GM23338 (cell line): ENCODE measurements around the gene TMEM131L. TPM values are rescaled to one million over a fixed set of nuclear protein-coding genes. Genes with fewer than 3 reads are reported as not detected.

Experiments
- ATAC-seq: fragments of 200-7000 bp; cut with Tn5 transposase; 3 replicates; pipeline ENCODE4 v1.9.1; 2020
- DNase-seq: peaks from one replicate; pipeline ENCODE4 v3.0.0-alpha.2; 2015; ENCODE audit warnings: low spot score
- H2AFZ ChIP-seq: fragments of 200-600 bp; sonication (generic); 2 replicates; pipeline ENCODE4 v1.8.0; 2016; ENCODE audit warnings: antibody characterized with exemption, mild to moderate bottlenecking, moderate library complexity
- H3F3A ChIP-seq: fragments of 200-600 bp; sonication (generic); replicated peaks from 2 replicates; pipeline ENCODE4 v1.8.0; 2017; ENCODE audit warnings: antibody characterized with exemption, mixed run types, low read depth
- H3K27ac ChIP-seq: fragments of 200-600 bp; sonication (generic); 2 replicates; pipeline ENCODE4 v1.6.1; 2016; ENCODE audit warnings: low read depth
- H3K27me3 ChIP-seq: fragments of 200-600 bp; sonication (generic); 2 replicates; pipeline ENCODE4 v1.8.0; 2016; ENCODE audit warnings: mild to moderate bottlenecking, mixed run types, moderate library complexity; ENCODE audit not compliant: insufficient read depth
- H3K36me3 ChIP-seq: fragments of 200-600 bp; sonication (generic); 2 replicates; pipeline ENCODE4 v1.8.0; 2016; ENCODE audit warnings: mild to moderate bottlenecking; ENCODE audit not compliant: insufficient read depth
- H3K4me1 ChIP-seq: fragments of 200-600 bp; sonication (generic); 2 replicates; pipeline ENCODE4 v1.8.0; 2016; ENCODE audit warnings: mild to moderate bottlenecking, moderate library complexity; ENCODE audit not compliant: insufficient read depth
- H3K4me2 ChIP-seq: fragments of 200-600 bp; sonication (generic); 2 replicates; pipeline ENCODE4 v1.7.1; 2017; ENCODE audit warnings: mixed run types
- H3K4me3 ChIP-seq: fragments of 200-600 bp; sonication (generic); 2 replicates; pipeline ENCODE4 v1.6.1; 2016; ENCODE audit warnings: mixed run types
- H3K79me2 ChIP-seq: fragments of 200-600 bp; sonication (generic); replicated peaks from 2 replicates; pipeline ENCODE4 v1.8.0; 2017; ENCODE audit warnings: mild to moderate bottlenecking; ENCODE audit not compliant: insufficient read depth
- H3K9me2 ChIP-seq: fragments of 200-600 bp; sonication (generic); 2 replicates; pipeline ENCODE4 v1.8.0; 2017; ENCODE audit not compliant: insufficient read depth
- H4K20me1 ChIP-seq: fragments of 200-600 bp; sonication (generic); replicated peaks from 2 replicates; pipeline ENCODE4 v1.8.0; 2017; ENCODE audit warnings: mild to moderate bottlenecking; ENCODE audit not compliant: insufficient read depth
- H3K27ac Mint-ChIP-seq: 2 replicates; pipeline ENCODE4 v1.8.0; 2020; ENCODE audit warnings: inconsistent platforms, mild to moderate bottlenecking, moderate library complexity, mixed read lengths
- H3K27me3 Mint-ChIP-seq: 3 replicates; pipeline ENCODE4 v1.8.0; 2022; ENCODE audit warnings: low read depth, mild to moderate bottlenecking, moderate library complexity, mixed read lengths, inconsistent platforms; ENCODE audit not compliant: insufficient read depth, poor library complexity
- H3K36me3 Mint-ChIP-seq: 3 replicates; pipeline ENCODE4 v1.8.0; 2021; ENCODE audit warnings: low read depth, mild to moderate bottlenecking, inconsistent platforms, moderate library complexity, mixed read lengths
- H3K4me1 Mint-ChIP-seq: 3 replicates; pipeline ENCODE4 v1.8.0; 2020; ENCODE audit warnings: mild to moderate bottlenecking, inconsistent platforms, mixed read lengths
- H3K4me3 Mint-ChIP-seq: 3 replicates; pipeline ENCODE4 v1.8.0; 2021; ENCODE audit warnings: moderate library complexity, mild to moderate bottlenecking, inconsistent platforms, mixed read lengths
- H3K9me3 Mint-ChIP-seq: 3 replicates; pipeline ENCODE4 v1.8.0; 2020; ENCODE audit warnings: moderate library complexity, mild to moderate bottlenecking, inconsistent platforms, mixed read lengths
- CREB1 ChIP-seq: fragments of 250-450 bp; sonication (Bioruptor Pico); IDR thresholded peaks from 2 replicates; pipeline ENCODE4 v1.5.0; 2020; ENCODE audit warnings: low read depth, mild to moderate bottlenecking, moderate library complexity
- CTCF ChIP-seq, 2 experiments: fragments of 200-600 bp in 1 of 2; sonication (generic) in 1 of 2; conservative IDR thresholded peaks; 2 replicates each; pipeline versions ENCODE4 v1.5.1 to v1.6.1; 2016 to 2017; ENCODE audit warnings: antibody characterized with exemption in 2 of 2, low read depth in 2 of 2, mild to moderate bottlenecking in 2 of 2, moderate library complexity in 1 of 2
- ETS1 ChIP-seq: IDR thresholded peaks from 2 replicates; pipeline ENCODE4 v1.6.1; 2016; ENCODE audit warnings: antibody characterized with exemption
- EZH2 ChIP-seq: fragments of 200-600 bp; sonication (generic); IDR thresholded peaks from one replicate; pipeline ENCODE4 v1.8.0; 2017; ENCODE audit warnings: antibody characterized with exemption, mild to moderate bottlenecking, low read depth; ENCODE audit not compliant: unreplicated experiment
- EZH2phosphoT487 ChIP-seq: fragments of 200-600 bp; sonication (generic); IDR thresholded peaks from one replicate; pipeline ENCODE4 v1.8.1; 2018; ENCODE audit warnings: antibody characterized with exemption; ENCODE audit not compliant: unreplicated experiment
- JUNB ChIP-seq: IDR thresholded peaks from one replicate; pipeline ENCODE4 v1.6.1; 2016; ENCODE audit warnings: antibody characterized with exemption; ENCODE audit not compliant: unreplicated experiment
- NANOG ChIP-seq: IDR thresholded peaks from 2 replicates; pipeline ENCODE4 v1.6.1; 2016; ENCODE audit warnings: antibody characterized with exemption, borderline replicate concordance
- POLR2AphosphoS5 ChIP-seq: IDR thresholded peaks from 2 replicates; pipeline ENCODE4 v1.6.1; 2016; ENCODE audit warnings: antibody characterized with exemption, low read depth
- STAT1 ChIP-seq: IDR thresholded peaks from one replicate; pipeline ENCODE4 v1.6.1; 2016; ENCODE audit warnings: antibody characterized with exemption; ENCODE audit not compliant: unreplicated experiment
- ZNF114 ChIP-seq: fragments of 250-450 bp; sonication (Bioruptor Pico); IDR thresholded peaks from 2 replicates; pipeline ENCODE4 v1.5.0; 2020; ENCODE audit warnings: mild to moderate bottlenecking, moderate library complexity
- ZNF331 ChIP-seq: fragments of 250-450 bp; sonication (Bioruptor Pico); IDR thresholded peaks from 2 replicates; pipeline ENCODE4 v1.5.0; 2020; ENCODE audit warnings: low read depth, mild to moderate bottlenecking, moderate library complexity
- polyA plus RNA-seq: library from polyadenylated mRNA; unstranded; fragments of >200 nt; fragmentation: Nextera tagmentation; extraction: Ambion mirVana; gene quantifications from 2 replicates; pipeline ENCODE4 v1.2.1, GENCODE V29; 2016
- total RNA-seq: library from RNA; depleted of rRNA; stranded (reverse); fragments of >200 nt; shearing (Covaris generic); gene quantifications from 2 replicates; pipeline ENCODE4 v1.2.3, GENCODE V29; 2014
- TF ChIP-seq, protein P1 (sequence below): fragments of 250-450 bp; sonication (Bioruptor Pico); IDR thresholded peaks from 2 replicates; pipeline ENCODE4 v1.5.0; 2020; ENCODE audit warnings: mild to moderate bottlenecking, moderate library complexity
- TF ChIP-seq, protein P2 (sequence below): IDR thresholded peaks from one replicate; pipeline ENCODE4 v1.6.1; 2018; ENCODE audit warnings: antibody characterized with exemption; ENCODE audit not compliant: unreplicated experiment

TMEM131L gene
- total and polyA plus RNA-seq, 2 experiments from 2014 or later: 11.1 to 32.2 TPM

DNA sequence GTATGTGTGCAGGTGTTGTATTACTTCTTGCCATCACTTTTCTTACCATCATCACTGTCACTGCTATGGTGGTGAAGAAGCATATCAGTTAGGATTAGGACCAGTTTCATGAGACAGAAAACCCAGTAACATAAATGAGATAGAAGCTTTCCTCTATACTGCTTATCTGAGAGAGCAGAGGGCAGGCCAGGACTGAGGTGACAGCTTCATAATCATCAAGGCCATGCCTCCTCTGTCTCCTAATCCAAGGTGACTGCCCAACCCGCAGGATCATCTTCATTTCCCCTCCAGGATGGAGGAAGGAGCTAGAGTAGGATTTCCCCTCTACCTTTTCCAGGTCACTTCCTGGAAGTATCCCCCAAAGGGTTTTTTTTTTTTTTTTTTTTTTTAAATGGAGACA, 35.4 kb downstream of the TMEM131L start:
- peaks cover 3% of the 10 kb centered on the region; the same call in 1 of the 3 replicates for H3K36me3 Mint-ChIP-seq
- ATAC-seq: no peak
- peaks cover 1% of the 10 kb centered on the region for H3K27me3 Mint-ChIP-seq
- no peaks in the 10 kb centered on the region for H3K9me2 ChIP-seq
- H3K9me3 Mint-ChIP-seq: no peaks in the 10 kb centered on the region
- H3K4me2 ChIP-seq: no peak overlapping the region
- TF ChIP-seq ZNF114 (no peak), POLR2AphosphoS5 (no peak), ETS1 (no peak), EZH2 (no peak), STAT1 (no peak), EZH2phosphoT487 (no peak), NANOG (no peak), JUNB (no peak), ZNF331 (CRISPR knock-in tag) (no peak), CTCF (conservative IDR thresholded peaks at IDR 0.05; ENCODE audit: low read depth in 2 of 2) (no peak), CREB1 (no peak)
- TF ChIP-seq, protein P1, sequence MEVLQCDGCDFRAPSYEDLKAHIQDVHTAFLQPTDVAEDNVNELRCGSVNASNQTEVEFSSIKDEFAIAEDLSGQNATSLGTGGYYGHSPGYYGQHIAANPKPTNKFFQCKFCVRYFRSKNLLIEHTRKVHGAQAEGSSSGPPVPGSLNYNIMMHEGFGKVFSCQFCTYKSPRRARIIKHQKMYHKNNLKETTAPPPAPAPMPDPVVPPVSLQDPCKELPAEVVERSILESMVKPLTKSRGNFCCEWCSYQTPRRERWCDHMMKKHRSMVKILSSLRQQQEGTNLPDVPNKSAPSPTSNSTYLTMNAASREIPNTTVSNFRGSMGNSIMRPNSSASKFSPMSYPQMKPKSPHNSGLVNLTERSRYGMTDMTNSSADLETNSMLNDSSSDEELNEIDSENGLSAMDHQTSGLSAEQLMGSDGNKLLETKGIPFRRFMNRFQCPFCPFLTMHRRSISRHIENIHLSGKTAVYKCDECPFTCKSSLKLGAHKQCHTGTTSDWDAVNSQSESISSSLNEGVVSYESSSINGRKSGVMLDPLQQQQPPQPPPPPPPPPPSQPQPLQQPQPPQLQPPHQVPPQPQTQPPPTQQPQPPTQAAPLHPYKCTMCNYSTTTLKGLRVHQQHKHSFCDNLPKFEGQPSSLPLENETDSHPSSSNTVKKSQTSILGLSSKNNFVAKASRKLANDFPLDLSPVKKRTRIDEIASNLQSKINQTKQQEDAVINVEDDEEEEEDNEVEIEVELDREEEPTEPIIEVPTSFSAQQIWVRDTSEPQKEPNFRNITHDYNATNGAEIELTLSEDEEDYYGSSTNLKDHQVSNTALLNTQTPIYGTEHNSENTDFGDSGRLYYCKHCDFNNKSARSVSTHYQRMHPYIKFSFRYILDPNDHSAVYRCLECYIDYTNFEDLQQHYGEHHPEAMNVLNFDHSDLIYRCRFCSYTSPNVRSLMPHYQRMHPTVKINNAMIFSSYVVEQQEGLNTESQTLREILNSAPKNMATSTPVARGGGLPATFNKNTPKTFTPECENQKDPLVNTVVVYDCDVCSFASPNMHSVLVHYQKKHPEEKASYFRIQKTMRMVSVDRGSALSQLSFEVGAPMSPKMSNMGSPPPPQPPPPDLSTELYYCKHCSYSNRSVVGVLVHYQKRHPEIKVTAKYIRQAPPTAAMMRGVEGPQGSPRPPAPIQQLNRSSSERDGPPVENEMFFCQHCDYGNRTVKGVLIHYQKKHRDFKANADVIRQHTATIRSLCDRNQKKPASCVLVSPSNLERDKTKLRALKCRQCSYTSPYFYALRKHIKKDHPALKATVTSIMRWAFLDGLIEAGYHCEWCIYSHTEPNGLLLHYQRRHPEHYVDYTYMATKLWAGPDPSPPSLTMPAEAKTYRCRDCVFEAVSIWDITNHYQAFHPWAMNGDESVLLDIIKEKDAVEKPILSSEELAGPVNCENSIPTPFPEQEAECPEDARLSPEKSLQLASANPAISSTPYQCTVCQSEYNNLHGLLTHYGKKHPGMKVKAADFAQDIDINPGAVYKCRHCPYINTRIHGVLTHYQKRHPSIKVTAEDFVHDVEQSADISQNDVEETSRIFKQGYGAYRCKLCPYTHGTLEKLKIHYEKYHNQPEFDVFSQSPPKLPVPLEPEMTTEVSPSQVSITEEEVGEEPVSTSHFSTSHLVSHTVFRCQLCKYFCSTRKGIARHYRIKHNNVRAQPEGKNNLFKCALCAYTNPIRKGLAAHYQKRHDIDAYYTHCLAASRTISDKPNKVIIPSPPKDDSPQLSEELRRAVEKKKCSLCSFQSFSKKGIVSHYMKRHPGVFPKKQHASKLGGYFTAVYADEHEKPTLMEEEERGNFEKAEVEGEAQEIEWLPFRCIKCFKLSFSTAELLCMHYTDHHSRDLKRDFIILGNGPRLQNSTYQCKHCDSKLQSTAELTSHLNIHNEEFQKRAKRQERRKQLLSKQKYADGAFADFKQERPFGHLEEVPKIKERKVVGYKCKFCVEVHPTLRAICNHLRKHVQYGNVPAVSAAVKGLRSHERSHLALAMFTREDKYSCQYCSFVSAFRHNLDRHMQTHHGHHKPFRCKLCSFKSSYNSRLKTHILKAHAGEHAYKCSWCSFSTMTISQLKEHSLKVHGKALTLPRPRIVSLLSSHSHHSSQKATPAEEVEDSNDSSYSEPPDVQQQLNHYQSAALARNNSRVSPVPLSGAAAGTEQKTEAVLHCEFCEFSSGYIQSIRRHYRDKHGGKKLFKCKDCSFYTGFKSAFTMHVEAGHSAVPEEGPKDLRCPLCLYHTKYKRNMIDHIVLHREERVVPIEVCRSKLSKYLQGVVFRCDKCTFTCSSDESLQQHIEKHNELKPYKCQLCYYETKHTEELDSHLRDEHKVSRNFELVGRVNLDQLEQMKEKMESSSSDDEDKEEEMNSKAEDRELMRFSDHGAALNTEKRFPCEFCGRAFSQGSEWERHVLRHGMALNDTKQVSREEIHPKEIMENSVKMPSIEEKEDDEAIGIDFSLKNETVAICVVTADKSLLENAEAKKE: no peak
- TF ChIP-seq, protein P2, sequence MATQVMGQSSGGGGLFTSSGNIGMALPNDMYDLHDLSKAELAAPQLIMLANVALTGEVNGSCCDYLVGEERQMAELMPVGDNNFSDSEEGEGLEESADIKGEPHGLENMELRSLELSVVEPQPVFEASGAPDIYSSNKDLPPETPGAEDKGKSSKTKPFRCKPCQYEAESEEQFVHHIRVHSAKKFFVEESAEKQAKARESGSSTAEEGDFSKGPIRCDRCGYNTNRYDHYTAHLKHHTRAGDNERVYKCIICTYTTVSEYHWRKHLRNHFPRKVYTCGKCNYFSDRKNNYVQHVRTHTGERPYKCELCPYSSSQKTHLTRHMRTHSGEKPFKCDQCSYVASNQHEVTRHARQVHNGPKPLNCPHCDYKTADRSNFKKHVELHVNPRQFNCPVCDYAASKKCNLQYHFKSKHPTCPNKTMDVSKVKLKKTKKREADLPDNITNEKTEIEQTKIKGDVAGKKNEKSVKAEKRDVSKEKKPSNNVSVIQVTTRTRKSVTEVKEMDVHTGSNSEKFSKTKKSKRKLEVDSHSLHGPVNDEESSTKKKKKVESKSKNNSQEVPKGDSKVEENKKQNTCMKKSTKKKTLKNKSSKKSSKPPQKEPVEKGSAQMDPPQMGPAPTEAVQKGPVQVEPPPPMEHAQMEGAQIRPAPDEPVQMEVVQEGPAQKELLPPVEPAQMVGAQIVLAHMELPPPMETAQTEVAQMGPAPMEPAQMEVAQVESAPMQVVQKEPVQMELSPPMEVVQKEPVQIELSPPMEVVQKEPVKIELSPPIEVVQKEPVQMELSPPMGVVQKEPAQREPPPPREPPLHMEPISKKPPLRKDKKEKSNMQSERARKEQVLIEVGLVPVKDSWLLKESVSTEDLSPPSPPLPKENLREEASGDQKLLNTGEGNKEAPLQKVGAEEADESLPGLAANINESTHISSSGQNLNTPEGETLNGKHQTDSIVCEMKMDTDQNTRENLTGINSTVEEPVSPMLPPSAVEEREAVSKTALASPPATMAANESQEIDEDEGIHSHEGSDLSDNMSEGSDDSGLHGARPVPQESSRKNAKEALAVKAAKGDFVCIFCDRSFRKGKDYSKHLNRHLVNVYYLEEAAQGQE: no peak
- H3K4me1 ChIP-seq: peaks cover 31% of the 10 kb centered on the region
- H3K27ac Mint-ChIP-seq: no peak overlapping the region
- no peak overlapping the region for H2AFZ ChIP-seq
- no peak for DNase-seq
- no peak overlapping the region for H3K4me3 Mint-ChIP-seq
- H4K20me1 ChIP-seq: peaks cover 5% of the 10 kb centered on the region; the same call in 1 of the 2 replicates
- H3F3A ChIP-seq: no peaks in the 10 kb centered on the region; the same call in 1 of the 2 replicates
- no peaks in the 10 kb centered on the region for H3K27me3 ChIP-seq
- peaks cover 25% of the 10 kb centered on the region for H3K4me1 Mint-ChIP-seq
- H3K4me3 ChIP-seq: no peak overlapping the region
- peaks cover 78% of the 10 kb centered on the region for H3K79me2 ChIP-seq
- H3K36me3 ChIP-seq: no peaks in the 10 kb centered on the region
- H3K27ac ChIP-seq: no peak overlapping the region
